CD1c-positive myeloid dendritic cell (primary cell): ENCODE results near the gene HDGFL2.

Experiments used
- DNase-seq: peaks from one replicate; pipeline ENCODE4 v3.0.0-alpha.2; 2016; ENCODE audit errors: extremely low spot score

Gene HDGFL2

DNA sequence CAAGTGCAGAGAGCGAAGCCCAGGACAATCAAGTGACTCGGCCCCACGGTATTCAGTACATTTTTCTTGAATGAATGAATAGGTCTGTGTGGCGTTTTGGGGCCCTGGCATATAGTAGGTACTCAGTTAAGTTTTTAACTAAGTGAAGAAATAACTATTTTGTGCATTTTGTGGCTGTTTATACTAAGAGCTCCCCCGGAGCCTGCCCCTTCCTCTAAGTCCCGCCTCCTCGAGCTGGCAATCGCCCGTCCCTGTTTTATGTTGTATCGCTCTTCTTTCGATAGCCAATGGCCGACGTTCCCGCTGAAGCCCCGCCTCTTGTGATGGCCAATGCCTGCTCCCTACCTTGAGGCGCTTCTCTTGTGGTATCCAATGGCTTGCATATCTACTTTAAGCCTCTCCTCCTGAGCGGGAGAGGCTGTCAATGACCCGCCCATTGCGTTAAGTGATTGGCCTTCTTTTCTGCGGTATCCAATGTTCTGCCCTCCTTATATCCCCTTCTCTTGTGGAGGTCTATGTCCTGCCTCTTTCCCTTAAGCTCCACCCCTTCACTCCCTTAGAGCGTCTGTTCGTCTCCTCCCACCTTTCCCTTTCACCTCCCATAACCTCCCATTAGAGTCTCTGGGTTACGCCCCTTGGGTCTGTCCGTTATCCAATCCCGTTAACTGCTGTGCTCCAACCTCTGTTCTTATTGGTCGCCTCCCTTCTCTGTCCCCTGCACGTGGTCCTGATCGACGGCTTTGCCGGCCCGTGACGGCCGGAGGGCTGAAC is 509 bp upstream of the HDGFL2 start:
- DNase-seq, result peak; percentile 99

DNA sequence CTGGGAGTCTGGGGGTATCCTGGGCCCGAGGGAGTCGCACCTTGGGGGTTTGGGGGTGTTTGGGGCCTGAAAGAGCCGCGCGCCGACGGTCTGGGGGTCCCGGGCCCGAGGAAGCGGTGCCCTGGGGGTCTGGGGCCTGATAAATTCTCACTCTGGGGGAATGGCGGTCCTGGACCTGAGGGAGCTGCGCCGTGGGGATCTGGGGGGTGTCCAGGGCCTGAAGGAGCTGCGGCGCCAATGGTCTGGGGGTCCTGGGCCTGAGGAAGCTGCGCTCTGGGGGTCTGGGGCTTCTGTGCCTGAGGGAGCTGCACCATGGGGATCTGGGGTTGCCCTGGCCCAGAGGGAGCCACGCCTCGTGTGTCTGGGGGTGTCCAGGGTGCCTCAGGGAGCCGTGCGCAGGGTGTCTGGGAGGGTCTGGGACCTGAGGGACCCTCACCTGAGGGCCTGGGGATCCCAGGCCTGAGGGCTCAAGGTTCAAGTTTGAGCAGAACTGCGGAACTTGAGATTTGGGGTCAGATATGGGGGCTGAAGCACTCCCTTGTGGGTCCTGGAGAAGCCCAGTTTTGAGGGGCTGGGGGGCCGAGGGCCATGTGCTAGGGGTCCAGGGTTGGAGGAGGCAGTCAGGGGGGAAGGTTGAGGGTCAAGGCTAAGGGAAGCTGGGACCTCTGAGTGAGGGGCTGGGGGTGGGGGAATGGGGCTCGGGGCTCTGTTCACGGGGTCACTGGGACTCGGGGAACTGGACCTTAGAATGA is 1.1 kb downstream of the HDGFL2 start:
- DNase-seq, result no peak

DNA sequence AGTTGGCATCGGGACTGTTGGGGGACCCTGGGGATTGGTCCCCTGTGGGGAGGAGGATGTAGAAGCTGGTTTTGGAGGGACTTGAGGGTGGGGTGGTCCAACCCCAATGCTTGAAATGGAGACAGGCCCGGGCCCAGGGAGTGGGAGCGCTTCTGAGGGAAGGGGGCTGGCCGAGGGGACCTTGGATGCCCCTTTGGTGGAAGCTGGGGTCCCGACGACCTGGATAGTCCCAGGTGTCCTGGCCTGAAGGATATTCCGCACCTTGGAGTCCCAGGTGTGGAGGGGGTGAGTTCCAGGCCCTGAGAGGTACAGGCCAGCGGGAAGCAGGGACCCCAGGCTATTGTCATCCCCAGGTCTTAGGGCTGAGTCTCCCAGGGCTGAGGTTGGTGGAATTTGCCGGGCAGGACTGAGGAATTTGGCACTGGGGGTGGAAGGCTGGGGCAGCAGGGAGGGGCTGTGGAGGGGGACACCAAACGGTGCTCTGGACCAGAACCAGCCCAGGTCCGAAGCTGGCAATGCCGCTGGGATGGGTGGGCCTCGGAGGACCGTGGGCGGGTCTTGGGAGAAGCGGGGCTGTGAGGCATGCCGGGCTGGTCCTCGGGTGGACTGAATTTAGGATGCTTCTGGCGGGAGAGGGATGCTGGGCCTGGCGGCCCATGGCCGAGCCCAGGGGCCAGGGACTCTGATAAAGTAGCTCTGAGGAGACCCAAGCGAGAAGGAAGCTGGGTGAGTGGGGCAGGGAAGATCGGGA is 1.8 kb downstream of the HDGFL2 start:
- no peak for DNase-seq

DNA sequence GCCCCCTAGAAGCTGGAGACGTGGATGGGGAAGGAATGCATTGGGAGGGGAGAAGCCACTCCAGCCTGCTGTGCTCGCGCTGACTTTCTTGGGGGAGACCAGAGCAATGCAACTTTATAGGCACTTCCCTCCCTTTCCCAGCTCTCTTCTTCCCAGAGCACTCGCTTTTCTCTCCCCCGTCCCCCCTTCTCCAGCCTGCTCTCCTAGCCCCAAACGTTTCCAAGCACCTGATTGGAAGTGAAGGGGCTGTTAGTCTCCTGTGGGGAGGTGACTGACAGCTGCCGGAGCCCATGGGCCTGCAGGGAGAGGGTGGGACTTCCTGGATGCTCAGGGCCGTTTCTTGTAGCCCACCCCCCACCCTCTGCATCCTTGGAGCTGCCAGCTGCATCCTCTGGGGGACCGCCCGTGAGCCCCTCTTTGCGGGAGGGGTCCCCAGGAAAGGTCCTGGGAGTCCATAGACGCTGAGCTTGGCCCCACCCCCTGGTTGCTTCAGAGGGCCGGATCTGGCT is 2.5 kb downstream of the HDGFL2 start:
- no peak for DNase-seq

DNA sequence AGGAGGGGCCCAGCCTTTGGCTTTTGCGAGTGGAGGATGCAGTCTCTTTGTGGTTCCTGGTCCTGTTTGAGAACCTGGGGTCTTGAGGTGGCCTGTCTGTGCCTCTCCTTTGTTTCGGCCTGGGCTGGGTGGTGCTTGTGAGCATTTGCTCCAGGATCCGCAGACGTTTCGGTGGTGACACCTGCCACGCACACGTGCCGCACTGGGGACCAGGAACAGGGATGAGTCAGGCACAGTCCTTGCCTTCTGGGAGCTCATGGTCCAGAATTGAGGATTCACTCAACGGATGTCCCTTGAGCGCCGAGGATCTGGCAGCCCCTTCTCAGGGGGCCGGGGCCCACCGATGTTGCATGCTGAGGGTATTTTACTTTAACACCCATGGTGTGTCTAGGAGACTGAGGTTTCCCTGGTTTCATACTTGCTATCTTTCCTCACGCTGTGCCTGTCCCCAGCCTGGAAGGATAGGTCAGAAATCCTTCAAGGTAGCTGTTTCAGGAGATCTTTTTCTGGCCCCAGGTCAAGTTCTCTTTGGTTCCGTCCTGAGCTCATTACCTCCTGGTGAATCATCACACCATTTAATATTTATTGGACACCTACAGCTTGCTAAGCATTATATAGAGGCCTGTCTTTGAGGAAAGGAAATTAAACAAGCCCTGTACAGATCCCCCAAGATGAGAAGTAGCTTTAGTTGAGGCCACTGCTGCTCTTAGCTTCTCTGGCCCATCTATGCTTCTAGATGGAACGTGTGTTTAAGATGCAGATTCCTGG is 5.1 kb downstream of the HDGFL2 start:
- no peak for DNase-seq

DNA sequence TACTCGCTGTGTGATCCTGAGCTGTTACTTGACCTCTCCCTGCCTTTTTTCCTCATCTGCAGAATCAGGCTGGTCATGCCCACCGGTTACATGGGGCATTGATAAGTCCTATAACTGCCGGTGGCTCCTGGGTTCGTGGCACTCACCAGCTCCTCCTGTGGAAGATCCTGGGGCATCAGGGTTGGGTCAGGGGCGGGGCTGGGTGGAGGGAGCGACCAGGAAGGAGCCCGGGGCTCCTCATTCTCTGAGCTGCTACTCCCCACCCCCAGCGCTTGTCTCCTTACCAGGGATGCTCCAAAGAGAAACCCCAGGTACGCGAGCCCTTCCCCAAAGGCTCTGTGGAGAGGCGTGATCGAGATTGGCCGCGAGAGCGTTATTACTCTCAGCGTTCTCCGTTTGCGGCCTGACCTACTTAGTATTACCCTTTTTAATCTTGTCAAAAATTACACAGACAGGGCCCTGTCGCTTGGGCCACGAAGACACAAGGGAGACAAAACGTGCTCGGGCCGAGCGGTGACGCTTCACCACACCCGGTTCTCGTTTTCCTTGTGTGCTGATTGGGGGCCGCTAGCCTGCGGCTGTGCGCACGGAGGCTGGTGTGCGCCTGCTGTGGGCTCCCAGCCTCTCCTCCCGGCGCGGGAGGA is 10.7 kb downstream of the HDGFL2 start:
- no peak for DNase-seq

DNA sequence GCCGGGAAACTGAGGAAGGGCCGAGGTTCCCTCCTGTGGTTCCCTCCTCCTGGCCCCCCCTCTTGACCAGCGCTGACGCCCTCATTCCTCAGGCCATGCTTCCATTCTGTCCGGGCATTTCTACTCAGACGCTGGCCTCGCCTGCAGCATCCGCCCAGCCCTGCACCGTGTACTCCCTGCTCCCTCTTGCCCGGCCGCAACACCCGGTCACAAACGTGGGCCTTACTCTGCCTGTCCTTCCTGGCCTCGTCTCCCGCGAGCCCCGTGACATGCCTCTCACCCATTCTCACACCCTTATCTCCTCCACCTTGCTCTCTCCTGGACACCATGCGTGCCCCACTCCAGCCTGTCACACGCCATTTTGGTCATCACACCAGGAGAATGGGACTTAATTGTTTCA is 11.3 kb downstream of the HDGFL2 start:
- DNase-seq, result no peak

DNA sequence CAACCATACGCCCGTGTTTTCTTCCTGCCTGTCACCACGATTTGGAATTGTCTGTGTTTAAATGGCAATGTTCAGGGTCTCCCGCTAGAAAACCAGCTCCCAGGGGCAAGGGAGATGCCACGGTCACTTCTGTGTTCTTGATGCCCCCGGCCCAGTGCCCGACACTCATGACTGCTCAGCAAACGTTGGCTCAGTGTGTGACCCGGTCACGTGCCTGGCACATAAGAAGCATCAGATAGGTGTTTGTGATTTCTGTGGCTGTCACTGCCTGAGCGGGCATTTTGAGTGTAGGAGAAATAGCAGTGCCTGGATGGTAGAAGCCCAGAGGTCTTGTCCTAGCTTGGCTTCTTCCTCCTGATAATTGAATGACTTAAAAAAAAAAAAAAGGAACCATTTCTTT is 15.5 kb downstream of the HDGFL2 start:
- DNase-seq, result no peak

DNA sequence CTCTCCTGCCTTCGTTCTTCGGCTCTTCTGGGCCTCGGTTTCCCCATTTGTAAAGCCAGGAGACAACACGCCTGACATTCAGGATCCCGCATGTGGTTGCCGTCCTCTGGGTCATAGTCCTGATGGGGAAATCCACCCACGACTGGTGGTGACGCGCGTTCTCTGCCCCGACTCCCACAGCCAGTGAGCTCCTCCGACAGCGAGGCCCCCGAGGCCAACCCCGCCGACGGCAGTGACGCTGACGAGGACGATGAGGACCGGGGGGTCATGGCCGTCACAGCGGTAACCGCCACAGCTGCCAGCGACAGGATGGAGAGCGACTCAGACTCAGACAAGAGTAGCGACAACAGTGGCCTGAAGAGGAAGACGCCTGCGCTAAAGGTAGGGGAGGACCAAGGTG is 16.4 kb downstream of the HDGFL2 start:
- DNase-seq, result no peak

DNA sequence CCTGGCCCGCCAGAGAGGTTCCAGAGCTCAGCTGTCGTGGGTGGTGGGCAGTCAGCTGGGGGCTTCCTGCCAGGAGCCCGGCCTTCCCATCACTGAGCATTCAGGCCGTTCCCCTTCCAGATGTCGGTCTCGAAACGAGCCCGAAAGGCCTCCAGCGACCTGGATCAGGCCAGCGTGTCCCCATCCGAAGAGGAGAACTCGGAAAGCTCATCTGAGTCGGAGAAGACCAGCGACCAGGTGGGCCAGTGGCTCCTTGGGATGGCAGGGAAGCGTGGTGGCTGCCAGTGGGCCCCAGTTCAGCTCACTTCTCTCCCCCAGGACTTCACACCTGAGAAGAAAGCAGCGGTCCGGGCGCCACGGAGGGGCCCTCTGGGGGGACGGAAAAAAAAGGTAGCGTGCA is 19.3 kb downstream of the HDGFL2 start:
- DNase-seq, result no peak

DNA sequence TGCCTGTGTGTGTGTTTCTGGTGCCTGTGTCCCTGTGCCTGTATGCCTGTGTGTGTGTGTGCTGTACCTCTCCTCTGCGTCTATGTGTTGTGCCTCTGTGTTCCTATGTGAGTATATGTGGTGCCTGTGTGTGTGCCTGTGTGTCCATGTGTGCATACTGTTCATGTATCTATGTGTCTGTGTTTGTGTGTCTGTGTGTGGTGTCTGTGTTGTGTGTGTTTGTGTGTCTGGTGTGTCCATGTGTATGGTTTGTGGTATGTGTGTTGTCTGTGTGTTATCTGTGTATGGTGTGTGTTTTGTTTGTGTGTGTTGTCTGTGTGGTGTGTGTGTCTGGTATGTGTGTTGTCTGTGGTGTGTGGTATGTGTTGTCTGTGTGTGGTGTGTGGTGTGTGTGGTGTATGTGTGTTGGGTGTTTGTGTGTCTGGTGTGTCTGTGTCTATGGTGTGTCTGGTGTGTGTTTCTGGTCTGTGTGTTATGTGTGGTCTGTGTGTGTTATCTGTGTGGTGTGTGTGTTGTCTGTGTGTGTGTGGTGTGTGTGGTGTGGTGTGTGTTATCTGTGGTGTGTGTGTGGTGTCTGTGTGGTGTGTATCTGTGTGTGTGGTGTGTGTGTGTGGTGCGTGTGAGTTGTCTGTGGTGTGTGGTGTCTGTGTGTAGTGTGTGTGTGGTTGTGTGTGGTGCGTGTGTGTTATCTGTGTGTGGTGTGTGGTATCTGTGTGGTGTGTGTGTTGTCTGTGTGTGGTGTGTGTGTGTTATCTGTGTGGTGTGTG is 20.4 kb downstream of the HDGFL2 start:
- no peak for DNase-seq

DNA sequence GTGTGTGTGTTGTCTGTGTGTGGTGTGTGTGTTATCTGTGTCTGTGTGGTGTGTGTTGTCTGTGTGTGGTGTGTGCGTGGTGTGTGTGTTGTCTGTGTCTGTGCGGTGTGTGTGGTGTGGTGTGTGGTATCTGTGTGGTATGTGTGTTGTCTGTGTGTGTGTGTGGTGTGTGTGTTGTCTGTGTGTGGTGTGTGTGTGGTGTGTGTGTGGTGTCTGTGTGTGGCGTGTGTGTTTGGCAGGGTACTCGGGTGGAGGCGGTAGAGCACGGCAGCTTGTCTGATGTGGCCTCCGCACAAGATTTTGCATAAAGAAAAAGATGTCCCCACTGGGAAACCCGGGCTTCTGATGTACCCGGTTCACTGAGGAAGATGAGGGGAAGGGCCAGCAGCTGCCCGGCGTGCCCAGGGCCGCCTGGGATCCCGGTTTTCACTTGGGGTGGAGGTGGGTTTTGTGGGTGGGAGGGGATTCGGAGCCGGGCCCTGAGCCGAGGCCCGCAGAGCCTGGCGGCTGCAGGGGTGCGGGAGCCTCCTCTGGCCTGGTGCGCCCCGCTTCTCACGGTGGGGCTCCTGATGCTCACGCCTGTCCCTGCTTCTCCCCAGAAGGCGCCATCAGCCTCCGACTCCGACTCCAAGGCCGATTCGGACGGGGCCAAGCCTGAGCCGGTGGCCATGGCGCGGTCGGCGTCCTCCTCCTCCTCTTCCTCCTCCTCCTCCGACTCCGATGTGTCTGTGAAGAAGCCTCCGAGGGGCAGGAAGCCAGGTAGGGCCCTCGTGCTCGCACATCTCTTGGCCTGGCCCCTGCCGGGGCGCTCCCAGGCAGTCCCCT is 21.2 kb downstream of the HDGFL2 start:
- DNase-seq, result no peak

DNA sequence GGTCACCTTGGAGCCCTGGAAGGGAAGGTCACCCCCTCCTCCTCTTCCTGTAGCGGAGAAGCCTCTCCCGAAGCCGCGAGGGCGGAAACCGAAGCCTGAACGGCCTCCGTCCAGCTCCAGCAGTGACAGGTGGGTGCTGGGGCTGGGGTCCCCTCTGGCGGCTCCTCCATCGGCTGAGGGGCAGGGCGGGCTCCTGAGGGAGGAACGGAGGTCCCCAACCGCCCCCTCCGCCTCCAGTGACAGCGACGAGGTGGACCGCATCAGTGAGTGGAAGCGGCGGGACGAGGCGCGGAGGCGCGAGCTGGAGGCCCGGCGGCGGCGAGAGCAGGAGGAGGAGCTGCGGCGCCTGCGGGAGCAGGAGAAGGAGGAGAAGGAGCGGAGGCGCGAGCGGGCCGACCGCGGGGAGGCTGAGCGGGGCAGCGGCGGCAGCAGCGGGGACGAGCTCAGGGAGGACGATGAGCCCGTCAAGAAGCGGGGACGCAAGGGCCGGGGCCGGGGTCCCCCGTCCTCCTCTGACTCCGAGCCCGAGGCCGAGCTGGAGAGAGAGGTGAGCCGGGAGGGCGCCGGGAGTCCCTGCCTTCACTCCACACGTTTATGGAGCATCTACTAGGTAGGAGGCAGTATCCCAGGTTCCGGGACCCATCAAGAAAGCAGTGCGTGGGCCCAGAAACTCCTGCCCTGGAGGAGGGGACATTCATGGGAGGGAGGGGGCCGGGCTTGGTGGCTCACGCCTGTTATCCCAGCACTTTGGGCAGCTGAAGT is 22.0 kb downstream of the HDGFL2 start:
- no peak for DNase-seq

DNA sequence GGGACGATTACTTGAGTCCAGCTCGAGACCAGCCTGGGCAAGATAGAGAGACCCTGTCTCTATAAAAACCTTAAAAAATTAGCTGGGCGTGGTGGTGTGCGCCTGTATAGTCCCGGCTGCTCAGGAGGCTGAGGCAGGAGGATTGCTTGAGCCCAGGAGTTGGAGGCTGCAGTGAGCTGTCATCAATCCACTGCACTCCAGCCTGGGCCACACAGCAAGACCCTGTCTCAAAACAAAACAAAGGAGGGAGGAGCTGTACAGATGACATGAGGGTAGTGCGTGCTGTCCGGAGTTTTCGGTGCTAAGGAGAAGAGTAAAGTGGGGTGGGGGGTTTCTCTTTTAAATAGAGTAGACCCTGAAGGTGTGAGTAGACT is 22.6 kb downstream of the HDGFL2 start:
- DNase-seq, result no peak

DNA sequence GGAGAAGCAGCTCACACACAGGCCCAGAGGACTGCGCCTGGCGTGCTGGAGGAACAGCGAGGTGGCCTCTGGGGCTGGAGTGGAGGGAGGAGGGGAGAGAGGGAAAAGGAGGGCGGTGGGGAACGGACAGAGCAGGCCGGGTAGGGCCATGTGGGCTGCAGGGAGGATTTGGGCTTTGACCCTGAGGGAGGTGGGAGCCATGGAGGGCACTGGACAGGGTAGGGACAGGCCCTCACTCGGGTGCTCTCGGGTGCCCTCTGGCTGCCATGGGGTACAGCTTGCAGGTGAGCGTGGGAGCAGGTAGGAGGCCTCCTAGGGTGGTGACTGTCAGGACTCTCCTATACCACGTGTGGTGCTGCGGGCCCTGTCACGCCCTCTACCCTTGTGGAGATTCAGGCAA is 23.4 kb downstream of the HDGFL2 start:
- DNase-seq, result no peak

DNA sequence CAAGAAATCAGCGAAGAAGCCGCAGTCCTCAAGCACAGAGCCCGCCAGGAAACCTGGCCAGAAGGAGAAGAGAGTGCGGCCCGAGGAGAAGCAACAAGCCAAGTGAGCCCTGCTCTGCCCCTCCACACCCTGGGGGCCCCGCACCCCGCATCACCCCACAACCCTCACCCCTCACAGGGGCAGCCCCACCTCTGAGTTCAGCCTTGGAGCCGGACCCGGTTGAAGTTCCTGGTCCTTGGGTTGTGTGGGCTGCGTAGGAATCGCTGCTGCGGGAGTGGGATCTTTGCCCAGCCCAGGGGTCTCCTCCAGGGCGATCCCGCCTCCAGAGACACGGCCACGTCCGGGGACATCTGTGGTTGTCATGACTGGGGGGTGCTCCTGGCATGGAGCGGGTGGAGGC is 24.2 kb downstream of the HDGFL2 start:
- DNase-seq, result no peak

DNA sequence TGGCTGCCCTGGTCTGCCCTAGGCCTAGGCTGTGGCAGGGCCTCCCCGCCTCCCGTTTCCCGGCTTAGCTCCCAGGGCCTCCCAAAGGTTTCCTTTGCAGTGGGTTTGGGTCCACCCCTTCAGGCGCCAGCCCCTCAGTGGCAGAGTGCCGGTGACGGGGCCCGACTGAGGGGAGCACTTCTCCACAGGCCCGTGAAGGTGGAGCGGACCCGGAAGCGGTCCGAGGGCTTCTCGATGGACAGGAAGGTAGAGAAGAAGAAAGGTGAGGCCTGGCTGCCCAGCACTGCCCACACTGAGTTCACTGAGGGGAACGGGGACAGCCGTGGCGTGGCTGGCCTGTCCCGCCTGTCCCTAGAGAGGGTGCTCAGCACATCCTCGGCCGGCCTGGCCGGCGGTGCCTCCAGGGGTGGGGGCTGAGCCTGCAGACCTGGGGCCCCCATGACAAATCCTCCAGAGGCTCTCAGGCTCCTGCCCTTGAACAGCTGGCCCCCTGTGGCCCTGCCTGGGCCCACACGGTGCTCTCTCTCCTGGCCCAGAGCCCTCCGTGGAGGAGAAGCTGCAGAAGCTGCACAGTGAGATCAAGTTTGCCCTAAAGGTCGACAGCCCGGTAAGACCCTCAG is 25.8 kb downstream of the HDGFL2 start:
- DNase-seq, result no peak

DNA sequence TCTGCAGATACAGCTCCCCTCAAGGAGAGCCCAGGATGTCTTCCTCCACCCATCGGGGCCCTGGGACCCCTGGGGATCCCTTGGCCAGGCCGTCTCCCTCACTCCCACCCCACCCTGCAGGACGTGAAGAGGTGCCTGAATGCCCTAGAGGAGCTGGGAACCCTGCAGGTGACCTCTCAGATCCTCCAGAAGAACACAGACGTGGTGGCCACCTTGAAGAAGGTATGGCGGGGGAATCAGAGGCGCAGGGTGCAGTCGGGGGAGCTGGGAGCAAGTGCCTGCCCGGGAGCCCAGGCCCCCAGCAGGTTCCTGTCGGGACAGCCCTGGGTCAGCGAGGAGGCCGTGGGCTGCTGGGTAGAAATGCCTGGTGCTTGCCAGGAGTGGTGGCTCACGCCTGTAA is 26.6 kb downstream of the HDGFL2 start:
- DNase-seq, result no peak
